GM18508 (cell line): ENCODE data around the gene RTKN.

Experiments used
- ATAC-seq: cut with Tn5 transposase; IDR thresholded peaks from one replicate; pipeline ENCODE4 v1.9.1; 2021; ENCODE audit warnings: moderate number of reproducible peaks; ENCODE audit not compliant: insufficient read depth, unreplicated experiment

Gene RTKN

DNA sequence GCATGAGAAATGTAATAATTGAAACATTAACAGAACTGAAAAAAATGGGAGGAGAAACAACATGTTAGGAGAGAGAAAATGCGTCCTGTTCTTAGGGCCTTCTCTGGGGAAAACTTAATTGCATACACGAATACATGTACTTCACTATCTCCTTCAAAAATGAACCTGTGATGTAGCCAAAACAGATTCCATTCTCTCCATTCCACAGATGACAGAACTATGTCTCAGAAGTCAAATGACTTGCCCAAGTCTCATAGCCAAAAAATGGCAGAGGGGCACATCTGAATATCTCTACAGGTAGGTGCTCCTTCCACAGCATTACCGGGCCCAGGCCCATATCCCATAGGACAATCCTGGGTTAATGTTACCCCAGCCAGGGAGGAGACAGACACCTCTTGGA is 57.7 kb downstream of the RTKN start:
- no peak for ATAC-seq

- ATAC-seq: no peak
Measured at GRCh38 chr2:74383254-74383653, 58.5 kb downstream of the RTKN start.

- ATAC-seq: no peak
Measured at GRCh38 chr2:74381751-74382150, 60.0 kb downstream of the RTKN start.

GRCh38 chr2:74379851-74380789 is 61.6 kb downstream of the RTKN start, which contains the start of gene DCTN1:
Gene DCTN1 (minus strand): TSS chr2:74380311. CDS start chr2:74380037, 274 bp downstream.
- ATAC-seq: no peak

DNA sequence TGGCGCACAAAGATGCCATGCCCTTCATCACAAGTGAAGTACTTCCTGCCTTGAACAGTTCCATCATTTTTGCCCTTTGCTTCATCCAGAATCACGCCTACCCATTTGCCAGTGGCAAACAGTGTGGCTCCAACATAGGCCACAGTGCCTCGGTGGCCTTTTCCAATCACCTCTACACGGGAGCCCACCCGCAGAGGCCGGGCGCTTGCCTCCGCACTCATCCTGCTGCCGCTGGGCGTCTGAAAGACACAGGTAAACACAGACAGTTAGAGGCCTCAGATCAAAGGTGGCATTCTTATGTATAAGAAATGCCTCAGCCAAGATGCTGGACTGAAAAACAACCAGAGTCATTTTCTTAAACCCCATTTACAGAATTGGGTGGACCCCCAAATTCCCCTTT is 63.7 kb downstream of the RTKN start:
- no peak for ATAC-seq

DNA sequence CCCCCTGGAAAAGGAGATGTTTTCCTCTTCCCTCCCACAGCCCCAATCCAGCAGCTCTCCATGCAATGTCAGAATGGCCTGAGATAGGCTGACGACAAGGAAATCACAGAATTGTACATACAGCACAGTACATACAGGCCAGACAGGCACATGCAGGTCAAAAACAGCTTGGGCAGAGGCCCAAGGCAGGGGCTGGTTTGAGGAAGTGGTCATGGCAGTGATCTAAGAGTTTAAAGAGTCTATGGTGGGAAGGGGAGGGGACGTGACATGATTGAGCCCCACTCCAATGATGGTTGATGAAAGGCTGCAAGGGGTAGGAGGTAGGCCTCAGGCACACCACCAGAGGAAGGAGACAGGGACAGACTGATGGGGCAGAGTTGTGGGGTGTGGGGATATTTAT is 65.9 kb downstream of the RTKN start:
- no peak for ATAC-seq
